GM12878 (cell line): ENCODE measurements around the gene ACOT6. TPM values are rescaled to one million over a fixed set of nuclear protein-coding genes. Genes with fewer than 3 reads are reported as not detected.

Experiments used
- ATAC-seq: fragments of 200-7000 bp; cut with Tn5 transposase; 3 replicates; pipeline ENCODE4 v1.9.1; 2020; ENCODE audit warnings: mild to moderate bottlenecking, moderate library complexity
- BruUV-seq: library from RNA; stranded (reverse); fragments of 400-500 nt; replicated peaks from 2 replicates; lab custom pipeline; 2021; lab: Mats Ljungman, UMichigan
- CTCF ChIA-PET: fragments of 300-600 bp; sonication (Branson Sonifier 250); formaldehyde crosslinking; extraction: SDS; loops from one replicate; lab custom pipeline; 2021; ENCODE audit warnings: inconsistent platforms; lab: Yijun Ruan, JAX
- POLR2A ChIA-PET: fragments of 350-600 bp; formaldehyde crosslinking; extraction: SDS; loops from one replicate; lab custom pipeline; 2021; ENCODE audit warnings: inconsistent platforms; lab: Charles Lee
- RAD21 ChIA-PET: fragments of 300-600 bp; sonication (Branson Sonifier 250); formaldehyde crosslinking; loops from one replicate; lab custom pipeline; 2023; ENCODE audit warnings: antibody characterized with exemption; ENCODE audit not compliant: unreplicated experiment; lab: Charles Lee
- SMC1A ChIA-PET: fragments of 300-600 bp; sonication (Branson Sonifier 250); formaldehyde crosslinking; loops from one replicate; lab custom pipeline; 2023; ENCODE audit not compliant: unreplicated experiment, uncharacterized antibody; lab: Charles Lee
- DNase-seq: peaks from one replicate; pipeline ENCODE4 v3.0.0-alpha.2; 2011; ENCODE audit warnings: low read depth, low spot score
- FAIRE-seq: peaks from 3 replicates; lab custom pipeline; 2011; peaks lifted over from hg19 to GRCh38; lab: Jason Lieb, UNC
- H2AFZ ChIP-seq: 2 replicates; pipeline ENCODE4 v1.6.0; 2011; ENCODE audit warnings: low read depth, low read length, control low read depth; ENCODE audit not compliant: control insufficient read depth
- H3K27ac ChIP-seq: 2 replicates; pipeline ENCODE4 v1.5.1; 2011; ENCODE audit warnings: control low read depth; ENCODE audit not compliant: control insufficient read depth, insufficient read depth
- H3K27me3 ChIP-seq, 2 experiments: replicated peaks in 1 of 2; 2 replicates each; pipeline versions ENCODE4 v1.6.0 to v1.6.1; 2011; ENCODE audit warnings: low read length in 1 of 2; ENCODE audit not compliant: control insufficient read depth in 2 of 2, insufficient read depth in 2 of 2
- H3K36me3 ChIP-seq, 2 experiments: 2 replicates each; pipeline ENCODE4 v1.5.1; 2011; ENCODE audit warnings: low read length in 1 of 2; ENCODE audit not compliant: control insufficient read depth in 2 of 2, insufficient read depth in 2 of 2
- H3K4me1 ChIP-seq: 2 replicates; pipeline ENCODE4 v1.6.1; 2011; ENCODE audit warnings: mild to moderate bottlenecking, low read length, moderate library complexity, mixed read lengths; ENCODE audit not compliant: control insufficient read depth, insufficient read depth
- H3K4me2 ChIP-seq: 2 replicates; pipeline ENCODE4 v1.6.0; 2011; ENCODE audit warnings: control low read depth; ENCODE audit not compliant: control insufficient read depth, insufficient read depth
- H3K4me3 ChIP-seq: fragments of 200-600 bp; sonication (generic); 2 replicates; pipeline ENCODE4 v1.5.1; 2016
- H3K79me2 ChIP-seq: 2 replicates; pipeline ENCODE4 v1.6.0; 2011; ENCODE audit warnings: low read length; ENCODE audit not compliant: control insufficient read depth, insufficient read depth
- H3K9ac ChIP-seq: 2 replicates; pipeline ENCODE4 v1.8.0; 2011; ENCODE audit warnings: low read length, control low read depth, mixed read lengths; ENCODE audit not compliant: control insufficient read depth, insufficient read depth
- H3K9me3 ChIP-seq: replicated peaks from 3 replicates; pipeline ENCODE4 v1.5.1; 2011; ENCODE audit warnings: mild to moderate bottlenecking, low read length; ENCODE audit not compliant: control insufficient read depth, insufficient read depth
- H4K20me1 ChIP-seq: 2 replicates; pipeline ENCODE4 v1.6.0; 2011; ENCODE audit not compliant: control insufficient read depth, insufficient read depth
- BCLAF1 ChIP-seq: fragments of 450-650 bp; IDR thresholded peaks from 2 replicates; pipeline ENCODE4 v1.6.1; 2017; ENCODE audit warnings: antibody characterized with exemption, mild to moderate bottlenecking, moderate library complexity
- CBX5 ChIP-seq: sonication (generic); IDR thresholded peaks from 2 replicates; pipeline ENCODE4 v1.6.1; 2016; ENCODE audit warnings: low read depth, moderate library complexity, mild to moderate bottlenecking, inconsistent platforms
- CHD2 ChIP-seq: IDR thresholded peaks from 2 replicates; pipeline ENCODE4 v1.6.1; 2011; ENCODE audit warnings: low read depth, low read length, improper control_type of control experiment, borderline replicate concordance
- CHD4 ChIP-seq: fragments of 200-600 bp; sonication (generic); IDR thresholded peaks from 2 replicates; pipeline ENCODE4 v1.6.1; 2016; ENCODE audit warnings: mild to moderate bottlenecking
- CREB1 ChIP-seq: IDR thresholded peaks from 2 replicates; pipeline ENCODE4 v1.6.1; 2012; ENCODE audit warnings: low read depth, mild to moderate bottlenecking, inconsistent platforms
- DPF2 ChIP-seq: fragments of 450-650 bp; IDR thresholded peaks from 2 replicates; pipeline ENCODE4 v1.6.1; 2017; ENCODE audit warnings: mild to moderate bottlenecking
- FOXM1 ChIP-seq: IDR thresholded peaks from 2 replicates; pipeline ENCODE4 v1.6.1; 2012; ENCODE audit warnings: low read depth, mild to moderate bottlenecking, inconsistent platforms, low read length, moderate library complexity
- GABPA ChIP-seq: IDR thresholded peaks from 2 replicates; pipeline ENCODE4 v1.6.1; 2014; ENCODE audit warnings: antibody characterized with exemption, low read depth, mild to moderate bottlenecking, inconsistent platforms
- HSF1 ChIP-seq: fragments of 150-350 bp; IDR thresholded peaks from 2 replicates; pipeline ENCODE4 v1.6.1; 2014; ENCODE audit warnings: mild to moderate bottlenecking, low read depth, low read length
- JUNB ChIP-seq: IDR thresholded peaks from 2 replicates; pipeline ENCODE4 v1.6.1; 2016; ENCODE audit warnings: antibody characterized with exemption, mild to moderate bottlenecking
- LARP7 ChIP-seq: fragments of 450-650 bp; IDR thresholded peaks from 2 replicates; pipeline ENCODE4 v1.6.1; 2017; ENCODE audit warnings: mild to moderate bottlenecking
- MAX ChIP-seq: IDR thresholded peaks from 2 replicates; pipeline ENCODE4 v1.6.1; 2012; ENCODE audit warnings: low read depth, low read length, improper control_type of control experiment
- MXI1 ChIP-seq: fragments of 150-350 bp; IDR thresholded peaks from 2 replicates; pipeline ENCODE4 v1.6.1; 2011; ENCODE audit warnings: low read depth, mild to moderate bottlenecking, inconsistent platforms, low read length, improper control_type of control experiment
- NR2C2 ChIP-seq: IDR thresholded peaks from 2 replicates; pipeline ENCODE4 v1.6.1; 2011; ENCODE audit warnings: borderline replicate concordance, low read depth; ENCODE audit not compliant: control insufficient read depth, insufficient read length
- RAD21 ChIP-seq: IDR thresholded peaks from 2 replicates; pipeline ENCODE4 v1.6.1; 2011; ENCODE audit warnings: mild to moderate bottlenecking, low read depth, low read length, moderate library complexity; ENCODE audit not compliant: insufficient read depth
- SIX5 ChIP-seq: IDR thresholded peaks from 2 replicates; pipeline ENCODE4 v1.6.1; 2011; ENCODE audit warnings: mild to moderate bottlenecking, low read depth, low read length, moderate library complexity; ENCODE audit not compliant: severe bottlenecking
- ZBTB33 ChIP-seq: fragments of 450-650 bp; IDR thresholded peaks from 2 replicates; pipeline ENCODE4 v1.6.1; 2017; ENCODE audit warnings: mild to moderate bottlenecking
- WGBS: methylation state at CpG from one replicate; pipeline ENCODE4 v1.1.6; 2016; ENCODE audit warnings: low lambda C conversion rate; ENCODE audit not compliant: insufficient replicate concordance, insufficient coverage; ENCODE audit errors: missing lambda C conversion rate; 5-methylcytosine and 5-hydroxymethylcytosine counted together
- in situ Hi-C: fragments of 300-500 bp; cut with MboI; formaldehyde crosslinking; loops from 9 replicates; pipeline ENCODE4 v1.14.3; 2018; ENCODE audit warnings: mixed read lengths
- intact Hi-C: fragments of 100-400 bp; cut with micrococcal nuclease; formaldehyde crosslinking; loops from one replicate; pipeline ENCODE4 v1.14.2; 2022; ENCODE audit not compliant: unreplicated experiment
- polyA plus RNA-seq, 11 experiments: library from polyadenylated mRNA; depleted of rRNA in 4 of 11; unstranded in 6 of 11; stranded (reverse) in 5 of 11; fragments of >200 nt; fragmentation: Nextera tagmentation in 4 of 11; fragmentation: Illumina TruSeq in 1 of 11; extraction: Ambion mirVana in 4 of 11; extraction: Trizol in 1 of 11; gene quantifications; 1 replicate in 1 of 11; 2 replicates in 10 of 11; pipeline versions ENCODE4 v1.2.1 to v1.2.3, GENCODE V29; 2011 to 2016; ENCODE audit warnings: inconsistent platforms in 2 of 11, missing spikeins in 2 of 11, low read depth in 1 of 11
- total RNA-seq, 4 experiments: library from RNA; depleted of rRNA in 3 of 4; stranded (reverse); fragments of >200 nt in 3 of 4; fragmentation: Illumina TruSeq in 1 of 4; extraction: Trizol in 1 of 4; gene quantifications; 2 replicates each; pipeline versions ENCODE4 v1.2.1 to v1.2.3, GENCODE V29; 2013 to 2021

The ACOT6 gene
- total and polyA plus RNA-seq, 10 of the 15 experiments (the other 5 are each of a cell fraction or from before 2014, with no cell fraction given) = not detected

GRCh38 chr14:73591690-73592449 lies 20.4 kb upstream of the ACOT6 start, which contains the start of gene ACOT4:
Gene ACOT4 (plus strand): TSS chr14:73591873. CDS start chr14:73591960, 87 bp downstream.
- Histone ChIP-seq H3K27me3 (no peaks in the 10 kb centered on the region), H4K20me1 (no peaks in the 10 kb centered on the region), H3K79me2 (no peaks in the 10 kb centered on the region), H3K9me3 (no peaks in the 10 kb centered on the region), H3K4me3 (peak within 1 kb of the TSS; percentile 63; the same call in 1 of the 2 replicates), H3K4me2 (peak within 1 kb of the TSS; percentile 89), H3K27ac (no peak within 1 kb of the TSS), H2AFZ (peak within 1 kb of the TSS; percentile 84), H3K4me1 (no peaks in the 10 kb centered on the region), H3K36me3 (no peaks in the 10 kb centered on the region), H3K9ac (peak within 1 kb of the TSS; percentile 64; the same call in 1 of the 2 replicates)
- in situ Hi-C loops = no loop called here
- SMC1A ChIA-PET = interaction anchor here (0.6 kb wide), 1 partner anchor 1193 kb away, joined by 3 read pairs; no protein-coding TSS in a partner anchor
- POLR2A ChIA-PET = no interaction called here
- no peak for DNase-seq
- no peak for FAIRE-seq
- intact Hi-C loops = no loop called here
- CTCF ChIA-PET = interaction anchor here (0.6 to 1.0 kb wide), 2 partner anchors 22 to 80 kb away, joined by 3 to 5 read pairs; partner anchors contain the start of gene ACOT2
- 6% methylated on average over 88 of the region's 89 CpGs for WGBS
- peak; percentile 90 for ATAC-seq
- BruUV-seq = no TSS peak
- RAD21 ChIA-PET = no interaction called here
- TF ChIP-seq JUNB (no peak), GABPA (no peak), MXI1 (peak; percentile 39), CHD2 (no peak), MAX (0 out of 2 replicates have a peak, but pooled peaks have one; percentile 34), BCLAF1 (no peak), RAD21 (no peak), FOXM1 (no peak), CBX5 (no peak), ZBTB33 (no peak), LARP7 (peak; percentile 68), NR2C2 (no peak), HSF1 (no peak), DPF2 (peak; percentile 86; the same call in 1 of the 2 replicates), SIX5 (no peak), CHD4 (no peak), CREB1 (no peak)
